Fibroblast of villous mesenchyme (primary cell): ENCODE results near the gene OR1J2. TPM values are rescaled to one million over a fixed set of nuclear protein-coding genes. Genes with fewer than 3 reads are reported as not detected.

Experiments
- DNase-seq: peaks from one replicate; pipeline ENCODE4 v3.0.0-alpha.2; 2010; ENCODE audit warnings: low read depth
- H3K4me3 ChIP-seq: 2 replicates; pipeline ENCODE4 v1.5.1; 2011; ENCODE audit warnings: low read depth, mild to moderate bottlenecking, low read length
- CTCF ChIP-seq: IDR thresholded peaks from 2 replicates; pipeline ENCODE4 v1.5.1; 2012; ENCODE audit warnings: low read depth, mild to moderate bottlenecking, low read length; ENCODE audit not compliant: insufficient read depth
- total RNA-seq: library from RNA; depleted of rRNA; stranded (reverse); fragments of >200 nt; gene quantifications from 2 replicates; pipeline ENCODE4 v1.2.3, GENCODE V29; 2012

The OR1J2 gene
- total RNA-seq, 1 donor = 0.43 TPM

- H3K4me3 ChIP-seq = no peak overlapping the region
- no peak for TF ChIP-seq CTCF
- no peak for DNase-seq
Measured at GRCh38 chr9:122546196-122546595, 35.6 kb downstream of the OR1J2 start.

- no peak for DNase-seq
- H3K4me3 ChIP-seq = no peak overlapping the region
- no peak for TF ChIP-seq CTCF
Measured at GRCh38 chr9:122551371-122551770, 40.8 kb downstream of the OR1J2 start.

GRCh38 chr9:122552812-122553211 is 42.2 kb downstream of the OR1J2 start, which contains the start of gene OR1N2:
TSS of gene OR1N2 (plus strand) at chr9:122553112. CDS start at chr9:122553212, 100 bp downstream.
- no peak for TF ChIP-seq CTCF
- H3K4me3 ChIP-seq = no peak within 1 kb of the TSS
- DNase-seq = no peak

Other genes starting within 250 kb of the OR1J2 start
- 9.3 and 11.2 TPM in 2 replicates for gene RBM18, start 246.0 kb upstream of the OR1J2 start, total RNA-seq
- 26.4 and 29.4 TPM in 2 replicates for gene MRRF, start 245.9 kb upstream of the OR1J2 start, total RNA-seq
- gene PTGS1, start 139.8 kb upstream of the OR1J2 start, total RNA-seq = 10.4 and 32.9 TPM in 2 replicates
- not detected in 2 replicates for gene OR1J1, start 32.9 kb upstream of the OR1J2 start, total RNA-seq
- gene OR1J4, start 8.3 kb downstream of the OR1J2 start, total RNA-seq = not detected in 2 replicates
- gene OR1N1, start 16.5 kb downstream of the OR1J2 start, total RNA-seq = not detected in 2 replicates
- not detected in 2 replicates for gene OR1N2, start 42.3 kb downstream of the OR1J2 start, total RNA-seq
- gene OR1L8, start 72.6 kb downstream of the OR1J2 start, total RNA-seq = not detected in 2 replicates
- not detected in 2 replicates for gene OR1Q1, start 103.9 kb downstream of the OR1J2 start, total RNA-seq
- gene OR1B1, start 146.8 kb downstream of the OR1J2 start, total RNA-seq = not detected in 2 replicates
- not detected in 2 replicates for gene OR1L1, start 150.9 kb downstream of the OR1J2 start, total RNA-seq
- gene OR1L3, start 164.3 kb downstream of the OR1J2 start, total RNA-seq = not detected in 2 replicates
- not detected in 2 replicates for gene OR1L4, start 213.2 kb downstream of the OR1J2 start, total RNA-seq
- gene OR1L6, start 231.5 kb downstream of the OR1J2 start, total RNA-seq = not detected in 2 replicates